Activated T-helper 1 cell treated with Interleukin-2 at 50 U/mL for 16 hours (primary cell): ENCODE measurements around the gene SFMBT1.
"Not testable (repeated sequence)": the region's sequence is repeated elsewhere in the genome, so short reads cannot be mapped to it uniquely, and the experiment has no call there.

ENCODE experiments used
- DNase-seq: peaks from one replicate; pipeline ENCODE4 v3.0.0-alpha.2; 2020; ENCODE audit warnings: low read depth

SFMBT1 gene

DNA sequence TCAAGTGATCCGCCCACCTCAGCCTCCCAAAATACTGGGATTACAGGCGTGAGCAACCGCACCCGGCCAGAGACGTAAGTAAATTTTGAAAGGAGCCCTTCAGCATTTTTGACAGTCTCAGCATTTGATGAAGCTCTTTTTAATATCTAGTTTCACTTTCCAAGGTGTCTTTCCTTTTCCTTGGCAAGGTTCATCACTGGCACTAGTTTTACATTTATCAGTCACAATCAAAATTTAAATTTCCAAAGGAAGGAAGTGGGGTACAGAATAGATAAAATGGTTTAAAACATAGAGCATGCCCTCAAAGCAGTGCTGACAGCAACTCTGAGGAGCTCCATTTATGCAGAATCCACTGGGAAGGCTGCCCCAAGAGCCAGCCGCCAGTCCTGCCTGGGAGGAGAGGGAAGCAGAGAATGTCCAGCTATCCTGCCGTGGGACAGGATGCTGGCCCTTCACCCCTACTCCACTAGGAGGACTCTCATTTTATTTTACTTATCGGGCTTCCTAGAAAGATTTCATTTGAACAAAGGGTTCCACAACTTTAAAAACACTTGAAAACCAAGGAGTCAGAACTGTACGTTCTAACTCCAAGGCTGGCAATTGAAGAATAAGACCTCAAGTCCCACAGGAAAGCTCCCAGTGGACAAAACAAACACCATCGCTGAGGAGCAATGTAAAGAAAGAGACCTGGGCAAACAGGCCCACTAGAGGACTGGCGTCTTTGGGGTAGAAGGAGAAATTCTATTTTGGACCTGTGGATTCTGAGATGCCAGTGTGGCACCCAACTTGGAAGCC, 9.9 kb downstream of the SFMBT1 start:
- DNase-seq, result no peak

DNA sequence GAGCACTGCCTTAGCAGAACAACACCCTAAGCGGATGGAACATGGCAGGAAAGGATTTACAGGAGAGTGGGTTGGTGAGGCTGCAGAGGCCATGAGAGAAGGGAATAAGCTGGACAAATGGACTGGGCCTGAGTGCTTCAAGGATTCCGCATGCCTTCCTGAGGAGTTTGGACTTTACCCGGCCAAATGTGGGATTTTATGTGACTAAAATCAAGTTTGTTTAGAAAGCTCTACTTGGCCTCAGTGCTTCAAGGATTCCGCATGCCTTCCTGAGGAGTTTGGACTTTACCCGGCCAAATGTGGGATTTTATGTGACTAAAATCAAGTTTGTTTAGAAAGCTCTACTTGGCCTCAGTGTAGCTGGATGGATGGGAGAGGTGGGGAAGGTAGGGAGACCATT, 10.9 kb downstream of the SFMBT1 start:
- DNase-seq, result not testable (repeated sequence)

DNA sequence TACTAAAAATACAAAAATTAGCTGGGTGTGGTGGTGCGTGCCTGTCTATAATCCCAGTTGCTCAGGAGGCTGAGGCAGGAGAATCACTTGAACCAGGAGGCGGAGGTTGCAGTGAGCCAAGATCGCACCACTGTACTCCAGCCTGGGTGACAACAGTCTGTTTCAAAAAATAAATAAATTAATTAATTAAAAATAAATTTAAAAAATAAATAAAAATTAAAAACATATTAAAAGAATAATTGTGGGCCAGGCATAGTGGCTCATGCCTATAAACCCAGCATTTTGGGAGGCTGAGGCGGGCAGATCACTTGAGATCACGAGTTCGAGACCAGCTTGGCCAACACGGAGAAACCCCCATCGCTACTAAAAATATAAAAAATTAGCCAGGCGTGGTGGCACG, 11.5 kb downstream of the SFMBT1 start:
- DNase-seq, result not testable (repeated sequence)

DNA sequence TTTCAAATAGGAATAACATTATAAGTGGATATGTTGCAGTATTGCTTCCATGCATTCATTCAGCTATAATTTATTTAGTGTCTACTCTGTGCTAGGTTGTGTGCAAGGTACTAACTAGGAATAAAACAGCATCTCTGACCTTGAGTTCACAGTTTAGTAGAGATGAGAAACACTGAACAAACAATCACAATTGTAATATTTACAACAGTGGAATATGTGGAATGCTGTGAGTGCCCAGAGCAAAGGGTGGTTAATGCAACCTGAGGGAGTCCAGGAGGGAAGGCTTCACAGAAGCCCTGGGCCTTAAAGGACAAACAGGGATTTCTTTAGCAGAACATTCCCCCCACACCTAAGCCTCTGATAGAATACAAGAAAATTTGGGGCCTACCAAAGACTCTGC, 13.3 kb downstream of the SFMBT1 start:
- DNase-seq, result no peak

DNA sequence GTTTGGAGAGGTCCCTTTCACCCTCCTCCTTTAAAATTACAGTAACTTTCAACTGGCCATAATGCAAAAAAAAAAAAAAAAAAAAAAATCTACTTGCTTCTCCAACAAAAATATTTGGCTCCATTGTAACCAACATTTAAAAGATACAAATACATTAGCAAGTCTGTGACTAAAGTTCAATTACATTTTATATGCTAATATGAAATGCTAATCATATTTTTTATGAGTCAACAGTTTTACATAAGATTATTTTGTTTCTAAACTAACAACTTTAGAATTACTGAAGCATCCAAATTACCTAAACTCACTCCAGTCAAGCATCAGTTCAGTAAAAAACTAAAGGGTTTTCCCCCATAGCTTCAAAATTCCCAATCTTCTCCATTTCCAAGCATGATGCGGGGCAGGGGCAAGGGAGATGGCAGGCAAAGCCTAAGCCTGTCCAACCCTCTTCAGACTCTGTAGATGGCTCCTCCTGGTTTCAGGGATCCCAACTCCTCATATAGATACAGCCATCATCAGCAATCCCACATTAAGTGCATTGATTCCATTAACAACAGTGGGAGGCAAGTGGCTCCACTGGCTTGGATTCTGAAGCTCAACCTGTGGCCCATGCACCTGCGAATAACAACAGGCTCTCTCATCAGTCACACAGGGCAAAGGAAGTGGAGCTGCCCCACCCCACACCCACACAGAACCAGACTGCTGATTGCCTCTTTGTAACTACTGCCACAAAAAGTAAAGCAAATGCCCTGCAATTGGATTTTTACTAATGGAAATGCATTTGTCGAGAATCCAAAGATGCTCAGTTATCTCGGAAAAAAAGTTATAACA, 15.0 kb downstream of the SFMBT1 start:
- peak; percentile 30 for DNase-seq

DNA sequence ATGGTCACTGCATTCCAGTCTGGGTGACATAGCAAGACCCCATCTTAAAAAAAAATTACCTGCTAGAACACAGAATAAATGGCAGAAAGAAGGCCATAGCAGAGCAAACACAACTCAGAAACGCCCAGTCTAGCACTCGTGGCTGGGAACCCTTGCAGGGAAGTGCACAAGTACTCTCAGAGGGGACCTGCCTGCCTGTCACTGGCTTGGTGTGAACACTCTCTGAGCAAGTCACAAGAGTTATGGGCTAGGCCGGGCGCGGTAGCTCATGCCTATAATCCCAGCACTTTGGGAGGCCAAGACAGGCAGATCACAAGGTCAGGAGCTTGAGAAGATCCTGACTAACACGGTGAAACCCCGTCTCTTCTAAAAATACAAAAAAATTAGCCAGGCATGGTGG, 17.2 kb downstream of the SFMBT1 start:
- DNase-seq, result no peak

DNA sequence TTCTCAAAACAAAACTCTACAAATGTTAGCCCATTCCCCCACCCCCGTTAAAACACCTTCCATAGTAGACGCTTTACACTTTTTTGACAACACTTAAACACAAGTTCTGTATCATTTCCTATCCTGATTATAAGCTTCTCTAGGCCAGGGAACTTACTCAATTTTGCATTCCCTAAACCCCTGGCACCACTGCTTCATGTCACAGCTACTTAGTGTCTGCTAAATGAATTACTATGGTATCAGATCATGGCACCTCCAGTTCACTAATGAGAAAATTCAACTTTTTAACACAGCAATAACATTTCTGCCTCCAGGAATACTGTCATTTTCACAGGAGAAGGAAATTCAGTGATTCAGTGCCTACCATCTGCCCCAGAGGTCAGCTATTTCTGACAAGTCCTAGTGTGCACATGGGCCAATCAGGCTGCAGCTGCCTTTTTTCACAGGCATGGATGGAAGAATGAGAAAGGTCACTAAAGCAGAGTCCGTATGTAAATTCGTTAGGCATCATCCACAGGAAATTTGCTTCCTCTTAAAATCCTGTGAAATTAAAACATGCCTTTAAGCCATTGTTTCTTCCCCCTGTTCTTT, 18.5 kb downstream of the SFMBT1 start:
- DNase-seq, result no peak

DNA sequence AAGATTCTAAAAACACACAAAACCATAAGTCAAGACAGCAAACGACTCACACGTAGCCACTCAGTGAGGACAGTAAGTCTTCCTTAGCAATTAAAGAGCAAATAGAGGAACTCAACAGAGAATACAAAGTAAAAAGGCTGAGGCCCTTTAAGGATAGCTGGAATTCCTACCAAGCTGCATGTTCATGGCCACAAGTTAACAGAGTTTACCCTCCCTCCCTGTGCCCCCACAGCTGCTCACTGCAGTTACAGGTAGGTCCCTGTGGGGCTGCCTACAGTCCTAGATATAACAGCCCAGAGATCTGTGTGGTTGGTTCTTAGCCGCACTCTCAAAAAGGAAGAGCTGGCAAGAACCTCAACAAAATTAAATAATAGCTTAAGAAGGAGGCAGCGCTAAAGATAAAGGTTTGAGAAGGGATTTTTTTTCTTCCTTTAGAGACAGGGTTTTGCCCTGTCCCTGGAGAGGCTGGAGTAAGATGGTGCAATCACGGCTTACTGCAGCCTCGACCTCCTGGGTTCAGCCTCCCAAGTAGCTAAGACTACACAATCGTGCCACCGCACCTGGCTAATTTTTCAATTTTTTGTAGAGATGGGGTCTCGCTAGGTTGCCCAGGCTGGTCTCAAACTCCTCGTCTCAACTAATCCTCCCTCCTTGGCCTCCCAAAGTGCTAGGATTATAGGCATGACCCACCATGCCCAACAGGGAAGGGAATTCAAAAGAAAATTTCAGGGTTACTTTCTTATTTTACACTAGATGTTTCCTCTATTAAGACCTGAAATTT, 19.3 kb downstream of the SFMBT1 start:
- DNase-seq, result no peak

DNA sequence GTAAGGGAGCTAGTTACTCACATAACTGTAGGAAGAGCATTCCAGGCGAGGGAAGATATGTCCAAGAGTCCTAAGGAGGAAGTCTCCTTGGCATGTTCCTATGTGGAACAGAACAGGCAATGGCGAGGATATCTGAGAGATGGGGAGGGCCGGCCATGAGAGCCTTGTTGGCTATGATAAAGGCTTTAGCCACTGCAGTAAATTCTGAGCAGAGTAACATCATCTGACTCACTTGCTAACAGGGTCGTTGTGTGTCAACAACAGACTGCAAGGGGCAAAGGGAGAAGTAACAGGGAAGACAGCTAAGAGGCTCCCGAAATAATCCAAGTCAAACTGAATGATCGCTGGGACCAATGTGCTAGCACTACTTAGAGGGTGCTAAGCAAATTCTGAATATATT, 21.6 kb downstream of the SFMBT1 start:
- no peak for DNase-seq

DNA sequence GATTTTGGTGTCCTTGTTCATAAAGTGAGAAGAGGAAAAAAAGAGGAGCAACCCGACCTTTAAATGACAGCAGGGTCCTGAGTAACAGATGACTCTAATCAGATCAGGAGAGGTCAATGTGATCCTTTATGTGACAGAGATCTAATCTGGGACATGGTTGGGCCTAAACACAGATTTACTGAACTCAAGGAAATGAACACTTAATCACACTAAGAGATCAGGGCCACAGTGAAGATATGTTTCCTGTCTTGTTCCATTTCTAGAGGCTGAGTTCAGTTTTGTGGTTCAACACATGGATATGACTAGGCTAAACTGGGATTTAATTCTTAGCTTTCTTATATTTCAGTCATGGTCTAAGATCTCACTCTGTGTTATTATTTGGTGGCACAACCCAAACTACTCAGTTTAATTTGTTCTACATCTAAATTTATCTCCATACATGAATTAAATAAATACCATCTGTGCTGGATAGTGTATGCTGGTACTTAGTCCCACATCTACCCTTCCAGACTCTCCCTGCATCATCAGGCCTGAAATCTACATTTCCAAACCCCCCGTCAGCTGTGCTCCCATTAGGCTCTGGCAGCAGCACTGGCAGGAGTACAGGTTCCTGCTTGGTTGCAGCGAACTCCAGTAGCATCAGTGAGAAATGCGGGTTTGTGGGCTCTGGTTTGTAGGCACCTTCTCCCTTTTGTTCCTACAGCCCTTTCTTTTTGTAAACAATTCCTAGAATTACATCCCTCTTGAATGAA, 22.6 kb downstream of the SFMBT1 start:
- DNase-seq, result no peak

DNA sequence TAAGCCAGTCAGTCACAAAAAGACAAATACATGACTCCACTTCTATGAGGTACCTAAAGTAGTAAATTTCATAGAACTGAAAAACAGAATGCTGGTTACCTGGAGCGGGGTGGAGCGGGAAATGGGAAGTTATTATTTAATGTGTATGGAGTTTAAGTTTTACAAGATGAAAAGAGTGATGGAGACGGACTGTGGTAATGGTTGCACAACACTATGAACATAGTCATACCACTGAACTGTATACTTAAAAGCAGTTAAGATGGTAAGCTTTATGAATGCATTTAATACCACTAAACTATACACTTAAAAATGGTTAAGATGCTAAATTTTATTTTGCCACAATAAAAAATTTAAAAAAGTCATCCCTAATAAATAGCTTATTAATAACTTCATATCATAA, 23.2 kb downstream of the SFMBT1 start:
- no peak for DNase-seq

DNA sequence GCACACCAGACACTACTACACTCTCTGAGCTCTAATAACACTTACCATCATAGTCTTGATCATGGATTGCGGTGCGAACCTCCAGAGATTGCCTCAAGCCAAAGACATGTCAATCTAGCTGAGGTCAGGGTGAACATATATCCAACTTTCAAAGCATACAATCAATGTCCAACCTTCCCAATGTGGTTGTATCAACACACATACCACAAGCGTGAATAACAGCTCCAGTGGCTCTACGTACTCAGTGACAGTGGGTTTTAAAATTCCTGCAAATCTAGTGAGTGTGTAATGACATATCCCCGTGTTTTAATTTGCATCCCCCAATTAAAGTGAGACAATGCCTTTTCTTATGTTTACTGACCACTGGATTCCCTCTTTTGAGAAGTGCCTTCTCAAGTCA, 29.6 kb downstream of the SFMBT1 start:
- DNase-seq, result no peak

DNA sequence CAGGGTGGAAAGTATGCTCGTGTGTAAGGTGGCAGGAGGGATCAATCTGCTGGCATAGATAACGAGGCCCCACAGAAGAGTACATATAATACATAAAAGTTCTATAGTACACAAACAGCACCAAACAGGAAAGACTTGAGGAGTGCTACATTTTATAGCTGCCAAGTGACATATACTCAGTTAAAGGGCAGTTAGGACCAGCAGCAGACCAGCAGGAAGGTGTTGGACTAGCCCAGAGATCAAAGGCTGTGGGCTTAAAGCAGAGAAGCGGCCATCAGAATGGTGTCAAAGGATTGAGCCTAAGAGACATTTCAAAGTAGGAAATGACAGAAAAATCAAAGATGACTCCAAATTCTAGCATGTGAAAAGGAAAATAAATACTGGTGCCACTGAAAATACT, 34.5 kb downstream of the SFMBT1 start:
- no peak for DNase-seq

DNA sequence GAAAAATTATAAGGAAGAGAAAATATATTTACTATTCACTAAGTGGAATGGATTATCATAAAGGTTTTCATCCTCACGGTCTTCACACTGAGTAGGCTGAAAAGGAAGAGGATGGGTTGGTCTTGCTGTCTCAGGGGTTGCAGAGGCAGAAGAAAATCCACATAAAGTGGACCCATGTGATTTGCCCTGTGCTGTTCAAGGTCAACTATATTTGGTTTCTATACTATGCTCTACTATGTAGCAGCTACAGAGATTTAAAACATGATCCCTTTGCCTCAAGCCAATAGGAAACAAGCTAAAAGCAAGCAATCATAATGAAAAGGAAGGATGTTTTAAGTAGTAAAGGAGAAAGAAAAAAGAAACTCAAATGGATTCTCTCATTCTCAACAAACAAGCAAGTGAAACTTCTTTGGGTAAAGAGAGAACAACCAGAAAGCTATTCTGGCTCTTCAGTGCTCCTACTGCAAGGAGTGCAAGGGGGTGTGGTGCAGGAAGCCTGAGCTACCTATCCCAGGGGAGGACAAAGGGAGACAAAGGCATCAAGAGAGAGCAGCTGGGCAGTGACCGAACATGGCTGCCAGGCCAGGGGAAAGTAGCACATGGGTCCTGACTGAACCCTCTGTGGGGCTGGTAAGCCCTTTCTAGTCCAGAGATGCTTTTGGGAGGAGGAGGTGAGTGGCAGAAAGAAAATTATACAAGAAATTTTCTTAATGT, 35.9 kb downstream of the SFMBT1 start:
- DNase-seq, result no peak

DNA sequence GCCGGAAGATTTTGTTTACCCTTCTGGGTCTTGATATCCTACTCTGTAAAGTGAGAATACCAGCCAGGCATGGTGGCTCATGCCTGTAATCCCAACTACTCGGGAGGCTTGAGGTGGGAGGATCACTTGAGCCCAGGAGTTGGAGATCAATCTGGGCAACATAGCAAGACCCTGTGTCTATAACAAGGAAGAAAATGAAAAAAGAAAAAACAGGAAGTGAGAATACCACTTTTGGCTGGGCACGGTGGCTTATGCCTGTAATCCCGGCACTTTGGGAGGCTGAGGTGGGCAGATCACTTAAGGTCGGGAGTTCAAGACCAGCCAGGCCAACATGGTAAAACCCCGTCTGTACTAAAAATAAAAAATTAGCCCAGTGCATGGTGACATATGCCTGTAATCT, 36.9 kb downstream of the SFMBT1 start:
- no peak for DNase-seq

DNA sequence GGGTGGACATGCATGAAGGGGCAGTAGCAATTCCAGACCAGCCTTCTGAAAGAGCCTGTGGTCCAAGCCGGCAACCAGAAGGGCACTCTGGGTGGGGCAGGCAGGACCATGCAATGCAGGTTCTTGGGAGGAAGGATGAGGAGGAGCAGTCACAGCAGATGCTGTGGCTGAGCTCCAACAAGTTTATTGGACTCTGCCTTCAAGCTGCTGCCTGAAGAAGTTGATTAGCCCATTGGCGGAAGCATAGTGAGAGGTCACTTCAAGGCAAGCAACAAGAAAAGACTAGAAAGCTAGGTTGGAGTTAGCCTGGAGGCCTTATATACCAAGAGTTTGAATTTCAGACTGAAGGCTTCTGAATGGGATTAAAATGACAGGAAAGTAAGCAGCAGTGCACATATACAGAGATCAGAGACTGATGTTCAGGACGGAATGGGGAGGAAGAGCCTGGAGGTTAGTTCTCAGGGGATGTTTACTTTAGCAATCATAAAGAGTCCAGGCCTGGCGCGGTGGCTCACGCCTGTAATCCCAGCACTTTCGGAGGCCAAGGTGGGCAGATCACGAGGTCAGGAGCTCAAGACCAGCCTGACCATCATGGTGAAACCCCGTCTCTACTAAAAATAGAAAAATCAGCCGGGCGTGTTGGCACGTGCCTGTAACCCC, 39.9 kb downstream of the SFMBT1 start:
- no peak for DNase-seq

DNA sequence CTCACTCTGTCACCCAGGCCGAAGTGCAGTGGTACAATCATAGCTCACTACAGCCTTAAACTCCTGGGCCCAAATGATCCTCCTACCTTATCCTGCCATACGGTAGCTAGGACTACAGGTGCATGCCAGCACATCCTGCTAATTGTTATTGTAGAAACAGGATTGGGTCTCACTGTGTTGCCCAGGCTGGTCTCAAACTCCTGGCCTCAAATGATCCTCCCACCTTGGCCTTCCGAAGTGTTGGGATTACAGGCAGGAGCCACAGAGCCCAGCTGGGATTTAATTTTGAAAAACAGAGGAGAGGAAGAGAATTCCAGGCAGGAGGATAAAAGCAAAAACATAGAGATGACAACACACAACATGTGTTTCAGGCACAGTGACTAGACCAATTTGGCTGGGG, 40.5 kb downstream of the SFMBT1 start:
- DNase-seq, result no peak

DNA sequence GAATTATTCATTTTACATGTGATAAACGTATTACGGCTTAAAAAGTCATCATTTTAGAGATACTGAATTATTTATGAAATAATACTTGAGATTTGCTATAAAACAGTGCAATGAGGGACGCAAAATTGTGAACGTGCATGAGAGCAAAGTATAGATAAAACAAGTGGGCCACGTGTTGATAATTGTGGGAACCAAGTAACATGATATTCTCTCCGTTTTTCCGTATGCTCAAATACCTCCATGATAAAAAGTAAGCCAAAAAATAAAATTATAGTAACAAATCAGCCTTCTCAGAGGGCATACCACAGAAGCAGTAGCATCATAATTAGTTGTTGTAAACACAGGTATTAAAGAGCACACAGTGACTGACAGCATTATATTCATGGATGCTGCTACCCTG, 42.6 kb downstream of the SFMBT1 start:
- no peak for DNase-seq

DNA sequence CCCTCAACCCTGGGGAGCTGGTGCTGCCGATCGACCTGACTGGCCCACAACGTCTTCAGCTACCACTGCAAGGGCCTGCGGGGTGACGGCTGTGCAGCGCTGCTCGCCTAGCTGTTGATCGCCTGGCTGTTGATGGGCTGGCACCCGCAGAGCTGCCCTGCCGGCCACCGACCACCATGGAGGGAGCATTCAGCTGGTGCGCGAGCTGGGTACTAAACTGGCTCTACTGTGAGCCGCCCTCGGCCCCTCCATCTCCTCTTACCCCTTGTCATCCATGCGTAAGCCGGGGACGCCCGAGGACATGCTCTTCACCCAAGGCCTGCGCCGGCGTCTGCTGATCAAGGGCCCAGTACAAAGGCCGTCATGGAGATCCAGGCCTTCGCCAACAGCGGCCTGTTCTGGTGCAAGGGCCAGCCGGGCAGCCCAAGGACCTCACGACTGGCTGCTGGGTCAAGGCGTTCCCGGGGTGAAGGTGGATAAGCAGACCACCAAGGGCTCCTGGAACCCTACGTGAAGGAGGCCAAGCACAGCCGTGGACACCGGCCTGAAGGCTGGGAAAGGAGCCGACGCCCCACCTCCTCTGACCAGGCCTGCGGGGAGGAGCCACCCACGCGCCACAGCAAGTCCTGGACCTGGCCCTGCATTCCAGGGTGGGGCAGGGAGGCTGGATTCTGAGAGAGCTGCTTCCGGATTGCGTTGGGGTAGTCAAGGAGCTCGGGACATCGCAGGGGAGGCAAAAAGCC, 46.9 kb downstream of the SFMBT1 start:
- DNase-seq, result no peak

DNA sequence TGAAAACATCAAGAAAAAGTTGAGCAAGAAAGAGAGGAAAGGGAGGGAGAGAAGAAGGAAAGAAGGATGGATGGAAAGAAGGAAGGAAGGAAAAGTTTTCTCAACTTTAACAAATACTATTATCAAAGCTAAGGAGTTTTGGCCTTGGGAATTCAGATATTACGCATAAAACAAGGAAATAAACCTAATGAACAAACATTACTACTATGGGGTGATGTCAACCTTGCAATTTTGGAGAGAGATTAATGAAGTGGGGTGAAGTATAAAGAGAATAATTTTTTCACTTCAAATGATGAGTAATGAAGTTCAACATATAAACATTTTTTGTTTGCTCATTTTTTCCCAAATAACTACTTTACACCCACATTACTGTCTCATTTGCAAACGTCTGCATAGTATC, 55.2 kb downstream of the SFMBT1 start:
- DNase-seq, result no peak
